Measurements from ENCODE around the gene AURKAIP1. TPM values are rescaled to one million over a fixed set of nuclear protein-coding genes. Genes with fewer than 3 reads are reported as not detected.
"Not testable (repeated sequence)": the region's sequence is repeated elsewhere in the genome, so short reads cannot be mapped to it uniquely, and the experiment has no call there.

The AURKAIP1 gene
- total and polyA plus RNA-seq, 2 experiments from 2014 or later: 118 to 218 TPM

- in situ Hi-C loops (cut with MboI): no loop called here
- H3F3A ChIP-seq (ENCODE audit: insufficient read depth): no peaks in the 10 kb centered on the region
- no peak for TF ChIP-seq EZH2 (IDR thresholded peaks at IDR 0.05; ENCODE audit: insufficient read depth, poor library complexity, severe bottlenecking)
- TF ChIP-seq EZH2phosphoT487 (IDR thresholded peaks at IDR 0.05; ENCODE audit: insufficient read depth, low read depth): no peak
- no peak for DNase-seq
- no peak overlapping the region for H3K4me3 ChIP-seq
- no peak overlapping the region for H3K4me2 ChIP-seq (ENCODE audit: unreplicated experiment)
- H3K27ac ChIP-seq: no peak overlapping the region
- H3K36me3 ChIP-seq (ENCODE audit: low read depth): peaks cover 81% of the 10 kb centered on the region
- no peaks in the 10 kb centered on the region for H3K4me1 ChIP-seq (ENCODE audit: insufficient read depth)
- H3K27me3 ChIP-seq (replicated peaks; ENCODE audit: insufficient read depth): no peaks in the 10 kb centered on the region
- H3K9ac ChIP-seq: no peak overlapping the region
- no peaks in the 10 kb centered on the region for H4K20me1 ChIP-seq (ENCODE audit: insufficient read depth)
- H2AFZ ChIP-seq: no peak overlapping the region
- 91 to 94% methylated on average over 12 of the region's 12 CpGs for WGBS, 2 experiments (ENCODE audit: low coverage in 1 of 2, low lambda C conversion rate in 2 of 2, missing lambda C conversion rate in 2 of 2)
- H3K9me3 ChIP-seq (ENCODE audit: low read depth): no peaks in the 10 kb centered on the region
- H3K79me2 ChIP-seq (ENCODE audit: insufficient read depth): peaks cover 89% of the 10 kb centered on the region
- no peaks in the 10 kb centered on the region for H3K9me2 ChIP-seq (ENCODE audit: insufficient read depth)
Measured at GRCh38 chr1:1390675-1391074, 15.7 kb upstream of the AURKAIP1 start.

DNA sequence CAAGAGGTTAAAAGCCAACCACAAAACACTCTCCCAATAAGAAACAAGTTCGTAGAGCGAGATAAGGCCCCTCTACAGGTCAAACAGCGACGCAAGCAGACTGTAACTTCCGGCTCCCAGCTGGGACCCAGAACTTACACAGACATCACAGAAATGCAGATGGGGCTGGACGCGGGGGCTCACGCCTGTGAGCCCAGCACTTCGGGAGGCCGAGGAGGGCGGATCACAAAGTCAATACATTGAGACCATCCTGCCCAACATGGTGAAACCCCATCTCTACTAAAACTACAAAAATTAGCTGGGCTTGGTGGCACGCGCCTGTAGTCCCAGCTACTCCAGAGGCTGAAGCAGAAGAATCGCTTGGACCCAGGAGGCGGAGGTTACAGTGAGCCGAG lies 13.1 kb upstream of the AURKAIP1 start:
- no peaks in the 10 kb centered on the region for H3K9me2 ChIP-seq (ENCODE audit: insufficient read depth)
- no peaks in the 10 kb centered on the region for H3K9me3 ChIP-seq (ENCODE audit: low read depth)
- H3K27ac ChIP-seq: no peak overlapping the region
- no peaks in the 10 kb centered on the region for H3K27me3 ChIP-seq (replicated peaks; ENCODE audit: insufficient read depth)
- H2AFZ ChIP-seq: no peak overlapping the region
- DNase-seq: no peak
- in situ Hi-C loops (cut with MboI): no loop called here
- peaks cover 63% of the 10 kb centered on the region for H3K36me3 ChIP-seq (ENCODE audit: low read depth)
- no peak overlapping the region for H3K9ac ChIP-seq
- H3K4me3 ChIP-seq: no peak overlapping the region
- H3K4me2 ChIP-seq (ENCODE audit: unreplicated experiment): no peak overlapping the region
- no peaks in the 10 kb centered on the region for H3F3A ChIP-seq (ENCODE audit: insufficient read depth)
- 97 to 98% methylated on average over 15 to 16 of the region's 16 CpGs for WGBS, 2 experiments (ENCODE audit: low coverage in 1 of 2, low lambda C conversion rate in 2 of 2, missing lambda C conversion rate in 2 of 2)
- no peaks in the 10 kb centered on the region for H4K20me1 ChIP-seq (ENCODE audit: insufficient read depth)
- peaks cover 89% of the 10 kb centered on the region for H3K79me2 ChIP-seq (ENCODE audit: insufficient read depth)
- TF ChIP-seq EZH2 (IDR thresholded peaks at IDR 0.05; ENCODE audit: insufficient read depth, poor library complexity, severe bottlenecking) (no peak), EZH2phosphoT487 (IDR thresholded peaks at IDR 0.05; ENCODE audit: insufficient read depth, low read depth) (no peak)
- H3K4me1 ChIP-seq (ENCODE audit: insufficient read depth): no peaks in the 10 kb centered on the region

- no peak for TF ChIP-seq EZH2 (IDR thresholded peaks at IDR 0.05; ENCODE audit: insufficient read depth, poor library complexity, severe bottlenecking)
- TF ChIP-seq EZH2phosphoT487 (IDR thresholded peaks at IDR 0.05; ENCODE audit: insufficient read depth, low read depth): no peak
- DNase-seq: no peak
- H2AFZ ChIP-seq: no peak overlapping the region
- no peaks in the 10 kb centered on the region for H3K4me1 ChIP-seq (ENCODE audit: insufficient read depth)
- no peaks in the 10 kb centered on the region for H4K20me1 ChIP-seq (ENCODE audit: insufficient read depth)
- H3K4me3 ChIP-seq: no peak overlapping the region
- H3K36me3 ChIP-seq (ENCODE audit: low read depth): peaks cover 57% of the 10 kb centered on the region
- H3F3A ChIP-seq (ENCODE audit: insufficient read depth): no peaks in the 10 kb centered on the region
- H3K9me2 ChIP-seq (ENCODE audit: insufficient read depth): no peaks in the 10 kb centered on the region
- 94 to 95% methylated on average over 45 to 50 of the region's 50 CpGs for WGBS, 2 experiments (ENCODE audit: low coverage in 1 of 2, low lambda C conversion rate in 2 of 2, missing lambda C conversion rate in 2 of 2)
- no peak overlapping the region for H3K9ac ChIP-seq
- H3K4me2 ChIP-seq (ENCODE audit: unreplicated experiment): no peak overlapping the region
- H3K27ac ChIP-seq: no peak overlapping the region
- H3K27me3 ChIP-seq (replicated peaks; ENCODE audit: insufficient read depth): no peaks in the 10 kb centered on the region
- no peaks in the 10 kb centered on the region for H3K9me3 ChIP-seq (ENCODE audit: low read depth)
- peaks cover 89% of the 10 kb centered on the region for H3K79me2 ChIP-seq (ENCODE audit: insufficient read depth)
- in situ Hi-C loops (cut with MboI): no loop called here
Measured at GRCh38 chr1:1387098-1388077, 12.4 kb upstream of the AURKAIP1 start.

DNA sequence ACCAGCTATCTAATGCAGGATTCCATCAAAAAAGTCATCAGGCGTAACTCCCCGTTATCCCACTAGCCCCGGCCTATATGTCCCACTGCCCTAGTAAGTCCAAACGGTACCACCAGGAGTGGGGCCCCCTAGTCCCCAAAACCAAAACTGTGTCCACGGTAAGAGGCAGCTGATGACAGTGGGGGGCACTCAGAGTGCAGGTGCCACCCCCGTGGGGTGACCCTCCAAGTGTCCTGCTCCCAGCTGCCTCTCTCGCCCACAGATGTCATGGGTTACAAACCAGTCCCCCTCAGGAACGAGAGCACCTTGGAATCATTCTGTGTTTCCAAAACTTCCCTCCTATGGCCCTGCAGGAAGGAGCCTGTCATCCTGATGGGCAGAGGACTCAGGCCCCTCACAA lies 10.9 kb upstream of the AURKAIP1 start:
- in situ Hi-C loops (cut with MboI): no loop called here
- H3K36me3 ChIP-seq (ENCODE audit: low read depth): peaks cover 43% of the 10 kb centered on the region

GRCh38 chr1:1385339-1385738 lies 10.3 kb upstream of the AURKAIP1 start:
- H3K36me3 ChIP-seq (ENCODE audit: low read depth): peaks cover 37% of the 10 kb centered on the region; the same call in 1 of the 2 replicates
- H3F3A ChIP-seq (ENCODE audit: insufficient read depth); in situ Hi-C loops (cut with MboI): not testable (repeated sequence)

More for the DNA sequence above, 10.9 kb upstream of the AURKAIP1 start:
- Histone ChIP-seq H3K9ac (no peak overlapping the region), H2AFZ (no peak overlapping the region), H3K4me1 (ENCODE audit: insufficient read depth) (no peaks in the 10 kb centered on the region), H3K9me2 (ENCODE audit: insufficient read depth) (no peaks in the 10 kb centered on the region), H4K20me1 (ENCODE audit: insufficient read depth) (no peaks in the 10 kb centered on the region), H3F3A (ENCODE audit: insufficient read depth) (no peaks in the 10 kb centered on the region), H3K27ac (no peak overlapping the region), H3K9me3 (ENCODE audit: low read depth) (no peaks in the 10 kb centered on the region), H3K4me3 (no peak overlapping the region), H3K27me3 (replicated peaks; ENCODE audit: insufficient read depth) (no peaks in the 10 kb centered on the region), H3K4me2 (ENCODE audit: unreplicated experiment) (no peak overlapping the region), H3K79me2 (ENCODE audit: insufficient read depth) (peaks cover 76% of the 10 kb centered on the region)
- no peak for DNase-seq
- 92 to 94% methylated on average over 8 of the region's 8 CpGs for WGBS, 2 experiments (ENCODE audit: low coverage in 1 of 2, low lambda C conversion rate in 2 of 2, missing lambda C conversion rate in 2 of 2)
- TF ChIP-seq EZH2phosphoT487 (IDR thresholded peaks at IDR 0.05; ENCODE audit: insufficient read depth, low read depth) (no peak), EZH2 (IDR thresholded peaks at IDR 0.05; ENCODE audit: insufficient read depth, poor library complexity, severe bottlenecking) (no peak)

More at GRCh38 chr1:1385339-1385738, 10.3 kb upstream of the AURKAIP1 start:
- H3K27ac ChIP-seq; H3K27me3 ChIP-seq (replicated peaks; ENCODE audit: insufficient read depth); H3K9me3 ChIP-seq (ENCODE audit: low read depth); H2AFZ ChIP-seq; H3K4me2 ChIP-seq (ENCODE audit: unreplicated experiment); H3K9ac ChIP-seq; H4K20me1 ChIP-seq (ENCODE audit: insufficient read depth); DNase-seq; H3K4me3 ChIP-seq; H3K9me2 ChIP-seq (ENCODE audit: insufficient read depth); H3K4me1 ChIP-seq (ENCODE audit: insufficient read depth): not testable (repeated sequence)
- H3K79me2 ChIP-seq (ENCODE audit: insufficient read depth): peaks cover 70% of the 10 kb centered on the region
- 90 to 93% methylated on average over 20 to 29 of the region's 29 CpGs for WGBS, 2 experiments (ENCODE audit: low coverage in 1 of 2, low lambda C conversion rate in 2 of 2, missing lambda C conversion rate in 2 of 2)

All from GM23248 (cell line).